Kidney glomerular epithelial cell (primary cell): ENCODE data around the gene SPAG16.

ENCODE experiments used
- DNase-seq: peaks from one replicate; lab custom pipeline; 2025; lab: John Stamatoyannopoulos, UW

SPAG16 gene

GRCh38 chr2:214180686-214181085, 896.4 kb downstream of the SPAG16 start:
- DNase-seq, result no peak

- DNase-seq, result no peak
These were observed 900.2 kb downstream of the SPAG16 start for GRCh38 chr2:214184461-214184860.

- DNase-seq, result no peak
These were observed 901.3 kb downstream of the SPAG16 start for GRCh38 chr2:214185546-214185945.

GRCh38 chr2:214192711-214193110, 908.4 kb downstream of the SPAG16 start:
- no peak for DNase-seq

DNA sequence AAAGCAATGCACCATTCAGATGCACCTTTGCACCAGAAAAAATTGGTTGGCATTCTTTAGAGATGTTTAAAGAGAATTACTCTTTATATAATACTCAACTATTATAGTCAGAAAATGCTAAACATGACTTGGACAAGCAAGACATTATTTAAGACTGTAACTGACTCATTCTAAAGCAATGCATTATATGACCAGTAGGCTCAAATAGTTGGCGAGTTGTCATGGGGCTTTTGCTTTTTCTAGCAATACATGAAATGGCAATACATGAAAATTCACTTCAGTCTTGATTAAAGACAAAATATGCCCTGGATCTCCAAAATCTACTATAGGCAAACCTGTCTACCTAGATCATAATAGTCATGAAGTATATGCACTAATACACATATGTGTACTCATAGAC, 909.7 kb downstream of the SPAG16 start:
- peak; percentile 21 for DNase-seq

GRCh38 chr2:214196260-214196659, 912.0 kb downstream of the SPAG16 start:
- no peak for DNase-seq

- DNase-seq, result no peak
These were observed 917.6 kb downstream of the SPAG16 start for GRCh38 chr2:214201892-214202291.

DNA sequence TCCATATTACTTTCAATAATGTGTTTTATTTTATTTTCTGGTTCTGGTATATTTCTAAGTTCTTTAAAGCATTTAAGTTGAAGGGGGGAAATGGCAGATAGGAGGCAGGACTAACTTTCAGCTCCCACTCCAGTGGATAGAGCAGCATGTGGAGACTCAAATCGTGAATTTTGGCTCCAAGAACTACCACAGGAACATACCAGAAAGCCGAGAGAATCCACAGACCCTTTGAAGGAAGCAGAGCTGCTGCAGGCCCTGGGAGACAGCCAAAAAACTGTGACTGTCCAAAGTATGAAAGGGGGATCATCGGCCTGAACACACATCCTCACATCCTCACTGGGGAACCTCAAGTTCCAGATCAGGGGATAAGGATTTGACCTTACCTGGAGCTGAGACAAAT, 919.0 kb downstream of the SPAG16 start:
- DNase-seq, result no peak

DNA sequence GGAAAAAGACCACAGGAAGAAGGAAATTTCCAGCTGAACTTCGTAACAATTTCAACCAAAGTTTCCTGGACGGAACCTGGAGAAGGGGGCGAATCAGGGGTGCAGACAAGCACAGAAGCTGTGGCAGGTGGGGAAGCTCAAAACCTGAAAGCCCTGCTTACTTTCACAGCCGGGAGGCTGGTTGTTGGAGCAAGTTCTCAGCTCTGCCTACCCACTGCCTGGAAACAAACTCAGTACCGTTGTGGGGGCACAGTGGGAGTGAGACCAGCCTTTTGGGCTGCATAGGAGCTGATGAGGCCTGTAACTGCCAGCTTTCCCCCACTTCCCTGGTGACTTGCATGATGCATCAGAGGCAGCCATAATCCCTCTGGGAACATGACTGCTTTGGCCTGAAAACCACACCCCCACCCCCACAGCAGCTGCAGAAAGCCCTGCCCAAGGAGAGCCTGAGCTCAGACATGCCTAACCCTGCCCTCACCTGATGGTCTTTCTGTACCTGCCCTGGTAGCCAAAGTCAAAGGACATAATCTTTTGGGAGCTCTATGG, 919.6 kb downstream of the SPAG16 start:
- DNase-seq, result no peak

- DNase-seq, result no peak
These were observed 930.8 kb downstream of the SPAG16 start for GRCh38 chr2:214215107-214215506.

DNA sequence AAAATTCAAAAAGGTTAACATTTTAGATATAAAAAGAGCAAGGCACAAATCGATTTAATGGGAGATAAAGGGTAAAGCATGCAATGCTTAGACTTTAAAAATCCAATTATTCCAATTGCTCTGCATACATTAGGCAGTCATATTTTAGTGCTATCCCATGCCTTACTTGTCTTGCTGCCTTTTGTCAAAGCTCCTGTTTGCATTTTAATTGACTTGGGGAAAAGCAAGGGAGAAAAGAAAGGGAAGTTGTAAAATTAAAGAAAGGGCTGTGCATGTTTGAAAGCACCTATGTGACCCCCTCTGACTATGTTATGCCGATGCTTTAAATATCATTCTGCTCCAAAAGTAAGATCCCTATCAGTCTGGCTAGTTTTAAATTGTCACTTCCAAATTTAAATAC, 932.9 kb downstream of the SPAG16 start:
- no peak for DNase-seq

- DNase-seq, result no peak
These were observed 933.3 kb downstream of the SPAG16 start for GRCh38 chr2:214217599-214217998.

DNA sequence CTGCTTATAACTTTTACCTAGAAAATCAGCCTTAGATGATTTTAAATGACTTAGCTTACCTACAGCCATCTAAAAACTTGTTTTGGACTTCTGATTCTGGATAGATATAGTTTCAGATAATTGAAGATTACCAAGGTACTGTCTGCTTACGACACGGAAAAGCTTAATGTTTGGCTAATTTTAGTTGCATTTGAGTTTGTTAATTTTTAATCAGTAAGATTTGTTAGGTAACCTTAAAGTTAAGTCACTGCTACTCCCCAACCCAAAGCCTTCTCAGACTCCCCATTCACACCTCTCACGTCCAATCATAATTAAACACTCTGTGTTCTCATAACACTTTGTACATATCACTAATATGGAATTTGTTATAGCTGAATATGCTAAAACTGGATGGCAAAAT, 936.0 kb downstream of the SPAG16 start:
- DNase-seq, result no peak

GRCh38 chr2:214226061-214226460, 941.8 kb downstream of the SPAG16 start:
- DNase-seq, result no peak

- peak; percentile 37 for DNase-seq
These were observed 948.0 kb downstream of the SPAG16 start for GRCh38 chr2:214232271-214232670.

DNA sequence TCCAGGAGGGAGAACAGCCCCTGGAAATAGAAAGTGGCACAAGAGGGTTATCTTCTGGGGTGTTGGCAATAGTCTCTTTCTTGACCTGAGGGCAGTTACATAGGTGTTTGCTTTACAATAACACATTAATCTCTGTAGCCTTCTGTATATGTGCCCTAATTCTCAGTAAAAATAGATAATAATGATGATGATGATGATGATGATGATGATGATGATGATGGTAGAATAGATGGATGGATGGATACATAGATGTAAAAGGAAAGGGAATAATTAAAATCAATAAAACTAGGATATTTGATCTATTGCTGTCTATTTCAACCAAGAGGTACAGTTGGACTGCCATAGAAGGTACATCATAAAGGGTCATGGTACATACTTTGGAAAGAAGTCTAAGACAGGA, 948.9 kb downstream of the SPAG16 start:
- DNase-seq, result no peak

- no peak for DNase-seq
These were observed 958.5 kb downstream of the SPAG16 start for GRCh38 chr2:214242797-214243196.

GRCh38 chr2:214244847-214245246, 960.6 kb downstream of the SPAG16 start:
- peak; percentile 6 for DNase-seq

DNA sequence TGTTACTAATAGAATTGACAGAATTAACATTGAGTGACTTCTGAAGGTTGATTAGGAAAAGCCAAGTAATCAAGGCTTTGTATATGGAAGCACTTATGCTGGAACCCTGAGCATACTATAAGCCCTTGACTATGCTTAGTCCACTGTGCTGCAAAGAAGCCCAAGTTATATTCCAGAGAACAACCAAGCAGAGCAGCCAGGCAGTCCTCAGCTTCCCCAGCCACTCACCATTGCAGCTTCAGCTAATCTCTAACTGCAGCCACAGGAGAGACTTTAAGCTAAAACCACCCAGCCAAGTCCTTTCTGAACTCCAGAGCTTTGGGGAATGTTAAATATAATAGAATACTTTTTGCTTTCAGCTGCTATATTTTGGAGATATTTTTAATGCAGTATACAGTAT, 962.2 kb downstream of the SPAG16 start:
- DNase-seq, result no peak

DNA sequence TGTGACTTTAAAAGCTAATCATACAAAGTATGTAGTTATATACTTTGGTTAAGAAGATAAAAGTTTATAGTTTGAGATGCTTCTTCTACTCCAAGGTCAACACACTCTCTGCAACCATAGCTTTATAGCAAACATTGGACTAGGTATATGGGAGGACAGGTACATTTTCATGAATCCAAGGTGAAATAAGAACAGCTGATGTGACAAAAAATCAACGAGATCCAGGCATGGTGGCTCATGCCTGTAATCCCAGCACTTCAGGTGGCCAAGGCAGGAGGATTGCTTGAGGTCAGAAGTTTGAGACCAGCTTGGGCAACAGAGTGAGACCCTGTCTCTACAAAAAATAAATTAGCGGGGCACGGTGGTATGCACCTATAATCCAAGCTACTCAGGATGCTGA, 963.3 kb downstream of the SPAG16 start:
- DNase-seq, result no peak

GRCh38 chr2:214255046-214255445, 970.8 kb downstream of the SPAG16 start:
- DNase-seq, result no peak

- DNase-seq, result peak; percentile 30
These were observed 977.4 kb downstream of the SPAG16 start for GRCh38 chr2:214261683-214262082.

- DNase-seq, result no peak
These were observed 979.9 kb downstream of the SPAG16 start for GRCh38 chr2:214264171-214264570.

DNA sequence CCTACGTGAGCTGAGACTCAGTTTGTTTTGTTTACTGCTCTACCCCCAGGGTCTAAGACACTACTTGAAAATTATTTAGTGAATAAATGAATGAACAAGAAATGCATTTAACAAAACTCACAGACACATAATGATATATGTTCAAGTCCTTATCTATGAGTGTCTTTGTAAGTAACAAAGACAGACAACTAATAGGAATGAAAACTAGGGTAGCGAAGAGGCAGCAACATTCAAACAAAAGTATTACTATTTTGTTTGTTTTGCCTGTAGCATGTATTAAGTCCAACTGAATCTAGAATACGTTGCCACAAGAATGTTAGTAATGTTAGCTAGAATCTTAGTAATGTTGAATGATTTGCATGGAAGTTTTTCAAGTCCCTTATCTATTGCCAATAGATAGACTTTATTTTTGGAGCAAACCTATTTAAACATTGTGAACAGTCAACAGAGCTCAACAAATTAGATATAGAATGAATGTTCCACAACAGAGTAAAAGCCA, 981.8 kb downstream of the SPAG16 start:
- DNase-seq, result no peak

- DNase-seq, result no peak
These were observed 993.6 kb downstream of the SPAG16 start for GRCh38 chr2:214277880-214278279.
